ENCODE data around the gene MFGE8.
"Not testable (repeated sequence)": the region's sequence is repeated elsewhere in the genome, so short reads cannot be mapped to it uniquely, and the experiment has no call there.

MFGE8 gene

DNA sequence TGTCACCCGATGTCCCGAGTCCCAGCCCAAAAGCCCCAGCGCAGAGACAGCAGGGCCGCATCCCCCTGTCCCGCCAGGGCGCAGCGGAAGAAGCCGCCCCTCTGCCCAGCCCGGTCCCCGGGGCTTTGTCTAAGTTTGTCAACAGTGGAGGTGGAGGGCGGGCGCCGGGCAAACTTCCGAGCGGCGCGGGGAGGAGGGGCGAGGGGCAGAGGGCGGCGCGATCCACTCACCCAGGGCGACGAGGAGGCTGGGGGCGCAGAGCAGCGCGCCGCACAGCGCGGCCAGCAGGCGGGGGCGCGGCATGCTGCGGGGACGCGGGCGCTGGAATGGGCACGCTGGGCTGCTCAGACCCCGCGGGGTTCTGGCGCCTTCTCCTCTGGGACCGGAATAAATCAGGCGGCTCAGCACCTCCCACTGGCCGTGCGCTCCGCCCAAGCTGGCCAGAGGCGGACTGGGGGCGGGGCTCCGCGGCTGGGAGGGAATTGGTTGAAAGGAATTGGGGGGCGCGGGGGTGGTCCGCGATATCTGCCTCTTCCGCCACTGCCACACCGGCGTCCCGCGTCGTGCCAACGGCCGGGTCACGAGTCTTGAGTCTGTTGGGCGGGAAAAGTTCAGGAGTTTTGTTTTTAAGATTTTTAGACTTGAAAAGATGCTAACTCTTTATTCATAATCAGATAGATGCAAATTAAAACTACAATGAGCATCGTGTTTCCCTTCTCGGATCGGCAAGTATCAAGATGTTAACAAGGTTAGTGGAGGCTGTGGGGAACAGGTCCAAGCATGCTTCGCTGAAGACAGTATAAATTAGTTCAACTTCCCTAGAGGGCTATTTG is at the start of gene MFGE8:
MFGE8 (minus strand) TSS at position 363 of the 833 bp plus-strand sequence; CDS start at position 303, 60 bp downstream.
- DNase-seq (ENCODE audit: low read depth in 1 of 2, low spot score in 1 of 2) = peak; percentile 47 to 51

GRCh38 chr15:88959445-88959844 is 46.3 kb upstream of the MFGE8 start:
- DNase-seq (ENCODE audit: low read depth in 1 of 2, low spot score in 1 of 2) = no peak

- DNase-seq (ENCODE audit: low read depth in 1 of 2, low spot score in 1 of 2) = no peak
Measured at GRCh38 chr15:88956906-88957305, 43.7 kb upstream of the MFGE8 start.

- DNase-seq (ENCODE audit: low read depth in 1 of 2, low spot score in 1 of 2) = no peak
Measured at GRCh38 chr15:88956263-88956662, 43.1 kb upstream of the MFGE8 start.

- no peak for DNase-seq (ENCODE audit: low read depth in 1 of 2, low spot score in 1 of 2)
Measured at GRCh38 chr15:88954431-88955277, 41.5 kb upstream of the MFGE8 start.

DNA sequence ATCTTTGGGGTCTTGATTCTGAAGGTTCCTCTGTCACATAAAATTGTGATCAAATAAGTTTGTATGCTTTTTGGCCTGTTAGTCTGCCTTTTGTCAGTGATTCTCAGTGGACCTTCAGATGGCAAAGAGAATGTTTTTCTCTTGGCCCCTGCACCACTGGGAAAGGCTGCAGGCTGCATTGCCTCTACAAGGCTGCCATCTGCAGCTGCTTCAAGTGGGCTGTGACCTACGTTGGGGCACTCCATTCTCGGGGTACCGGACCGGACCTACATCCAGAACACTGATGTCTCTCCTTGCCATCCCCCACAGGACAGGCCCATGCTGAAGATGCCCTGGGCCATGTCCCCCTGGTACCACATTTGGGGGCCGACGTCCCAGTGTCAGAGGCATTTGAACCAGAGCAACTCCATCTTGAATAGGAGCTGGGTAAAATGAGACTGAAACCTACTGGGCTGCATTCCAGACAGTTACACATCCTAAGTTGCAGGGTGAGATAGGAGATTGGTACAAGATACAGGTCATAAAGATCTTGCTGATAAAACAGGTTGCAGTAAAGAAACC is 37.5 kb upstream of the MFGE8 start:
- DNase-seq (ENCODE audit: low read depth in 1 of 2, low spot score in 1 of 2) = no peak

DNA sequence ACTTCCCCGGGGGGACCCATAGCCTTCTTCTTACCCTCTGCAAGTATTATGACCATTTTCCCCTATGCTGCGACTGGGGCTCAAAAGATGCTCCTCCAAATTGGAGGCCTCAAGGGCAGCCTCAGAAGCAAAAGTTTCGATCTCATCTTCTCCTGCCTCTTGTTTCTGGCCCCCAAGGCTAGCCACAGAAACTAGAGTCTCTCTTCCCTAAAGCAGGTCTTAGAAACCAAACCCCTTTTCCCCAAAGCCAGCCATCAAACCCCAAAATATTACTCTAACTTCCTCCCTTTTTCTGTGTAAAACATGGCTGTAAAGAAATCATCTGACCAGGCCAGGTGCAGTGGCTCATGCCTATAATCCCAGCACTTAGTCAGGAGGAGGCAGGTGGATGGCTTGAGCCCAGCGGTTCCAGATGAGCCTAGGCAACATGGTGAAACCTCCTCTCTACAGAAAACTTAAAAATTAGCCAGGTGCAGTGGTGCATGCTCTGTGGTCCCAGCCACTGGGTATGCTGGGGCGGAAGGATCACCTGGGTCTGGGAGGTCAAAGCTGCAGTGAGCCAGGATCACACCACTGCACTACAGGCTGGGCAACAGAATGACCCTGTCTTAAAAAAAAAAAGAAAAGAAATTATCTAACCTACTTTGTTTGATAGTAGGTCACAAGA is 36.7 kb upstream of the MFGE8 start:
- no peak for DNase-seq (ENCODE audit: low read depth in 1 of 2, low spot score in 1 of 2)

DNA sequence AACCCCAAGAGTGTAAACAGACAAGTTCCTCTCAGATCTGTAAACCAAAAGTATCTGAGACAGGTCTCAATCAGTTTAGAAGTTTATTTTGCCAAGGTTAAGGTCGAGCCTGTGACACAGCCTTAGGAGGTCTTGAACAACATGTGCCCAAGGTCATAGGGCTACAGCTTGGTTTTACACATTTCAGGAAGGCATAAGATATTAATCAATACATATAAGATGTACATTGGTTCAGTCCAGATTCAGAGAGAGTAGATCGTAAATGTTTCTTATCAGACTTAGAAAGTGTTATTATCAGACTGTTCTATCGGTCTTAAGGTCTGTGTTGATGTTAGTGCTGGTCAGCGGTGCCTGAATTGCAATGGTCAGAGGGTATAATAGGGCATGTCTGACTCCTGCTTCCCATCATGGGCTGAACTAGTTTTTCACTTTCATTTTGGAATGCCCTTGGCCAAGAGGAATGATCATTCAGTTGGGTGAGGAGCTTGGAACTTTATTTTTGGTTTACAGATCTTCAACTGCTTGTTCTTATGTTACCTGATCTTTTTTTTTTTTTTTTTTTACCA is 27.0 kb upstream of the MFGE8 start:
- DNase-seq (ENCODE audit: low read depth in 1 of 2, low spot score in 1 of 2) = no peak

GRCh38 chr15:88939486-88939806 is 26.3 kb upstream of the MFGE8 start:
- no peak for DNase-seq (ENCODE audit: low read depth in 1 of 2, low spot score in 1 of 2)

DNA sequence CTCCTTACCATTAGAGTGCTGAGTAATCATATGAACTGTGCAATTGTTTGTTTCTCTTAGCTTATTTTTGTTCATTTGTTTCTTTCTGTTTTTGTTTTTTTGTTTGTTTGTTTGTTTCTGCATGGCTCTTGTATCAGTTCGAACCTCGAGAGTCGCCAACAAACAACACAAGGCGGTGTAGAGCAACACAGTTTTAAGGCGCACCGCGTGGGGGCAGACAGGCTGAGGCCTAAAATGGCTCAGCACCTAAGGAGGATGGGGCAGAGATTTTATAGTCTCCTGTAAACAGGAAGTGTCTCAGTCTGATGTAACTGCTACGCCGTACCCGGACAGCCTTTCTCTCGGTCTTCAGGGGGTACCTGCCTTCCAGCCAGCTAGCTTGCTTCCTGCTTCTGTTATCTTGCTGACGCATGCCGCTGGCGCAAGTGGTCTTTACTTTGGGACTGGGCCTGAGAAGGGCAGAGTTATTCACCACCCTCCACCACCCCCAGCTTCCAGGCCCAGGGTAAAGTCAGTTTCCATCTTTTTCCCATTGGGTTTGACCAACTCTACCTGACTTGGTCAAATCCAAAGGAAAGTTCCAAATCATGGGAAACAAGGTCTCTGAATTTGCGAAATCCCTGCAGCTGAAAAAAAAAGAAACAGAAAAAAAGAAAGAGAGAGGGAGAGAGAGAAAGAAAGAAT is 25.8 kb upstream of the MFGE8 start:
- no peak for DNase-seq (ENCODE audit: low read depth in 1 of 2, low spot score in 1 of 2)

DNA sequence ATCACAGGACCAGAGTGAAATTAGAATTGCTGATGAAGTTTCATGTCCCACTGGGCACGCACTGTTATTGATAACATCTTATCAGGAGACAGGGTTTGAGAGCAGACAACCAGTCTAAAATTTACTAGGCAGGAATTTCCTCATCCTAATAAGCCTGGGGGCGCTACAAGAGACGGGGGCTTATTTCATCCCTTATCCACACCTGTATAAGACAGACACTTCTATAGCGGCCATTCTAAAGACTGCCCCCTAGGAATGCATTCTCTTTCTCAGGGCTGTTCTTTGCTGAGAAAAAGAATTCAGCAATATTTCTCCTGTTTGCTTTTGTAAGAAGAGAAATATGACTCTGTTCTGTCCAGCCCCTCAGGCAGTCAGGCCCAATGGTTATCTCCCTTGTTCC is 21.3 kb upstream of the MFGE8 start:
- DNase-seq (ENCODE audit: low read depth in 1 of 2, low spot score in 1 of 2) = not testable (repeated sequence)

GRCh38 chr15:88932875-88933330 is 19.7 kb upstream of the MFGE8 start:
- no peak for DNase-seq (ENCODE audit: low read depth in 1 of 2, low spot score in 1 of 2)

DNA sequence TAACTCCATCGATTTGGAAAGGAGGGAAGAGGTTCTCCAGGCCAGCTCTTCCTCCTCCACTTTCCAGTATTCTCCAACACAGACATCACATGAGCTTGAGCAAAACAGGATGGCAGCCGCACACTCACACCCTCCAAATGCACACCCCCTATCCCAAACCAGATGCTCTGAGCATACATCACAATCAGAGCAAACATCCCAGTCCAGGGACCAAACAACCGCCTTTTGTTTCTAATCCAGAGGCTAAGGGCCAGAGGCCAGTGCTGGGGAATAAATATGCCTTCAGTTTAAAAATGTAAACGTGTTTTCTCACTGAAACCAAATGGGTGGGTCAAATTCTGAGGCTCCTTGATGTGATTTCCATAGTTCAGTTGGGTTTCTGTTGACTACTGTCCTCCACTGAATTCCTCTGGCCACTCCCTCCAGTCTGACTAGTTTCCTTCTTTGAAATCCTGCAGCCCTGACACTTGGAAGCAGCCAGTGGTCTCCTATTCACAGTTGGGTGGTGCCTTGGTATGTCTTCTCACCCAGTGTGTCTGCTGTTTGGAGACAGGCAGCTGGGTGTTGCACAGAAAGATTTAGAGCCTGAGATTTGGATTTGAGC is 19.2 kb upstream of the MFGE8 start:
- no peak for DNase-seq (ENCODE audit: low read depth in 1 of 2, low spot score in 1 of 2)

DNA sequence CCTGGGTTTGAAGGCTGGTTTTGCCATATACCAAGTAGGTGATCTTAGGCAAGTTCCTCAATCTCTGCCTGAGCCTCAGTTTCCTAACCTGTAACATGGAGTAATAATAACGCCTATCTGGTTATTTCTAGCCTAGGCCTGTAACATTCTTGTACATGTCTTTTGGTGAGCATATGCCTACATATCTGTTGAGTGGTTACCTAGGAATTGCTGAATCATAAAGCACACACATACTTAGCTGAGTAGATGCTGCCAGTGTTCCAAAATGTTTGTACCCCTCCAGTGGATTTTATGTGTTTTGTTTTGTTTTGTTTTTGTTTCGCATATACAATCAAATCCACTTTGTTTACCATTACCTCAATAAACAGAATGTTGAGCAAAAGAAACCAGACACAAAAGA is 17.4 kb upstream of the MFGE8 start:
- no peak for DNase-seq (ENCODE audit: low read depth in 1 of 2, low spot score in 1 of 2)

DNA sequence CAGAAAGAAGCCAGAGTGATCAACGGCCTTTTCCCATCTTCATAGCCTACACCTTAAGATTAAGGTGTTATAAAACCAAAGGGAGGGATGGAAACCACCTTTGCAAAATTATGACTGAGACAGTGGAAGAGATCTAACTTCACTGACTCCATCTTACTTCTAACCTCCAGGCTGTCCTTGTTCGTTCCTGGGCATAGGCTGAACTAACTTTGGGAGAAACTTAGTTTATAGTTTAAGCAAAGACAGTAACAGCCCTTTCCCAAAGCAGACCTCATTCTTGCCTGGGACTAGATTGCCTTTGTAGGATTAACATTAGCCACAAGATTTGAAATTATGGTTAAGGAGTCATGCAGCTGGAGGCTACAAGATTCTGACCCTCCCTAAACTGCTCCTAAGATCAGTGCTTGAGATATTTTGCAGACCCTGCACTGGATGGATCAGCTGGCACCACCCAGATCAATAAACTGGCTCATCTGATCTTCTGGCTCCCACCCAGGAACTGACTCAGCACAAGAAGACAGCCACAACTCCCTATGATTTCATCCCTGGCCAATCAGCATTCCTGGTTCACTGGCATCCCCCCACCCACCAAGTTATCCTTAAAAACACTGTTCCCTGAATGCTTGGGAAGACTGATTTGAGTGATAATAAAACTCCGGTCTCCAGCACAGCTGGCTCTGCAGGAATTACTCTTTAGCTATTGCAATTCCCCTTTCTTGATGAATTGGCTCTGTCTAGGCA is 16.3 kb upstream of the MFGE8 start:
- DNase-seq (ENCODE audit: low read depth in 1 of 2, low spot score in 1 of 2) = not testable (repeated sequence)

DNA sequence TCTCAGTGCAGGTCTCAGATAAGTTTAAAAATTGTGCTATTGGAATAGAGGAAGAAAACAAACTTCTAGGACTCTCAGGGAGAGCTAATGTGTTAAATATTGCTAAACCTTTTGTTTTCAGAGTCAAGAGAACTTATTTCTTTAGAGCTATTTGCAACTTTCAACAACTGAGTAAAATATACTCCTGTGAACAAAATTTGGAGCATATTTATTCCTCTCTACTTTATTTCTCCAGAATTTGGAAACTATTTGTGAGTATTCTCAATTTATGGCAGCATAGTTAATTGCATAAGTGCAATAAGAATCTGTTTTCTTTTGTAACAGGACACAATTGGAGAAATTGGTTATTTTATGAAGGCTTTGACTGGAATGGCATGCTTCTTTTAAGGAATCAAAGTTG is 15.0 kb upstream of the MFGE8 start:
- DNase-seq (ENCODE audit: low read depth in 1 of 2, low spot score in 1 of 2) = not testable (repeated sequence)

DNA sequence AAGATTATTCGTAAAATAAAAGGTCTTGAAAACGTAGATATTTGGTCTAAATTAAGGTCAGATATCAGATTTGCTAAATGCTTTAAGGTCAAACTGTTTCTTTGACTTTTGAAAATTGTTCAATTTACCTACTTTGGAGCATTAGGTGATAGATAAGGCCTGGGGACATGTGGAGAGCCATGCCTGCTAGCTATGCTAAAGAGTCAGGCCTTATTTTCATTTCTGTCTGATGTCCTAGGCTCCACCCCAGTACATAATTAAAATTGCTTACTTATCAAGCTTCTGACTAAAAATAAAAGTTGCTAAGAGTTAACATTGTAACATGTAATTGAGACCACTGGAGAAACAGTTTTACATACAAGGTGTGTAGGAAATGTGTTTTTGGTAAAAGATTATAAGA is 12.5 kb upstream of the MFGE8 start:
- DNase-seq (ENCODE audit: low read depth in 1 of 2, low spot score in 1 of 2) = not testable (repeated sequence)

- not testable (repeated sequence) for DNase-seq (ENCODE audit: low read depth in 1 of 2, low spot score in 1 of 2)
Measured at GRCh38 chr15:88920892-88921435, 7.8 kb upstream of the MFGE8 start.

Data from activated T-helper 1 cell treated with anti-CD3 and anti-CD28 coated beads, Interleukin-2, amount 50 U/mL, for 16 hours (primary cell).